Stomach (tissue), 9 donors: ENCODE measurements around the gene NMS. TPM values are rescaled to one million over a fixed set of nuclear protein-coding genes. Genes with fewer than 3 reads are reported as not detected.

ENCODE experiments used
- DNase-seq, 2 donors: peaks; one replicate each; pipeline versions ENCODE4 v3.0.0 to v3.0.0-alpha.2; 2013 to 2019
- H3K27ac ChIP-seq, 5 donors: fragments of 200-600 bp in 4 of 5; sonication (generic) in 4 of 5; one replicate each; pipeline ENCODE4 v1.5.1; 2013 to 2019; ENCODE audit warnings: mild to moderate bottlenecking in 1 of 5, moderate library complexity in 1 of 5
- H3K27me3 ChIP-seq, 3 donors: fragments of 200-600 bp; sonication (generic); one replicate each; pipeline ENCODE4 v1.5.1; 2017 to 2019; ENCODE audit warnings: mixed run types in 1 of 3
- H3K36me3 ChIP-seq, 4 donors: fragments of 200-600 bp; sonication (generic); 1 replicate in 3 of 4; 2 replicates in 1 of 4; pipeline ENCODE4 v1.5.1; 2016 to 2019
- H3K4me1 ChIP-seq, 4 donors: fragments of 200-600 bp; sonication (generic); one replicate each; pipeline ENCODE4 v1.5.1; 2016 to 2019
- H3K4me3 ChIP-seq, 4 donors: fragments of 200-600 bp; sonication (generic) in 3 of 4; one replicate each; pipeline ENCODE4 v1.5.1; 2016 to 2019; ENCODE audit warnings: mild to moderate bottlenecking in 1 of 4
- H3K9me3 ChIP-seq, 4 donors: fragments of 200-600 bp; sonication (generic); one replicate each; pipeline ENCODE4 v1.5.1; 2016 to 2019
- CTCF ChIP-seq, 7 experiments: fragments of 450-650 bp in 4 of 7; fragments of 200-600 bp in 3 of 7; sonication (generic) in 3 of 7; IDR thresholded peaks; one replicate each; pipeline ENCODE4 v1.5.1; 2016 to 2019; ENCODE audit warnings: antibody characterized with exemption in 7 of 7, control low read depth in 2 of 7, mild to moderate bottlenecking in 1 of 7
- EP300 ChIP-seq: sonication (generic); formaldehyde crosslinking; IDR thresholded peaks from one replicate; pipeline ENCODE4 v1.6.1; 2017; ENCODE audit warnings: antibody characterized with exemption
- POLR2A ChIP-seq, 4 donors: fragments of 450-650 bp; IDR thresholded peaks; one replicate each; pipeline ENCODE4 v1.6.1; 2016; ENCODE audit warnings: antibody characterized with exemption in 4 of 4, control low read depth in 2 of 4, mild to moderate bottlenecking in 1 of 4, moderate library complexity in 1 of 4
- POLR2AphosphoS5 ChIP-seq, 3 donors: sonication (generic); formaldehyde crosslinking; IDR thresholded peaks; one replicate each; pipeline ENCODE4 v1.6.1; 2016; ENCODE audit warnings: antibody characterized with exemption in 3 of 3
- WGBS, 5 donors: extraction: QIAGEN DNeasy Blood & Tissue Kit in 3 of 5; methylation state at CpG; one replicate each; pipeline versions ENCODE4 v1.1.5 to v1.1.7; 2013 to 2018; 5-methylcytosine and 5-hydroxymethylcytosine counted together
- intact Hi-C: fragments of 100-400 bp; cut with DNase I; formaldehyde crosslinking; loops from one replicate; pipeline ENCODE4 v1.15.1; 2023; ENCODE audit warnings: low total_unique reads
- polyA plus RNA-seq, 3 donors: library from polyadenylated mRNA; stranded (reverse); fragments of 200-250 nt; gene quantifications; one replicate each; pipeline ENCODE4 v1.2.3, GENCODE V29; 2013
- total RNA-seq, 5 donors: library from RNA; depleted of rRNA; stranded (reverse); fragments of >200 nt; gene quantifications; one replicate each; pipeline versions ENCODE4 v1.1.0 to v1.2.3, GENCODE V29; 2014 to 2016
- donor health status: healthy with polysubstance abuse.
- donor health status: Bipolar disorder and iron deficiency.
- donor health status: healthy.

Gene NMS
- total and polyA plus RNA-seq, 8 donors: not detected

- H3K27me3 ChIP-seq: no peaks in the 10 kb centered on the region
- WGBS, 5 donors: 61 to 72% (median 67%) methylated on average over 6 to 7 of the region's 7 CpGs
- intact Hi-C loops: no loop called here
Measured at GRCh38 chr2:100527440-100528015, 57.2 kb downstream of the NMS start.

GRCh38 chr2:100529176-100529575 is 58.9 kb downstream of the NMS start:
- H3K27me3 ChIP-seq: no peaks in the 10 kb centered on the region
- 89 to 94% (median 92%) methylated on average over 8 of the region's 8 CpGs for WGBS, 5 donors
- H3K4me1 ChIP-seq: no peaks in the 10 kb centered on the region
- H3K36me3 ChIP-seq: no peaks in the 10 kb centered on the region
- no peak for DNase-seq
- H3K27ac ChIP-seq: no peak overlapping the region
- peaks cover 0 to 6% (median 0%) of the 10 kb centered on the region in 4 donors for H3K9me3 ChIP-seq
- no peak overlapping the region for H3K4me3 ChIP-seq
- intact Hi-C loops: no loop called here
- TF ChIP-seq CTCF (IDR thresholded peaks at IDR 0.05) (no peak), EP300 (no peak), POLR2AphosphoS5 (IDR thresholded peaks at IDR 0.05) (no peak), POLR2A (IDR thresholded peaks at IDR 0.05) (no peak)

More at GRCh38 chr2:100527440-100528015, 57.2 kb downstream of the NMS start:
- Histone ChIP-seq H3K4me3 (no peak overlapping the region), H3K27ac (no peak overlapping the region), H3K9me3 (no peaks in the 10 kb centered on the region), H3K4me1 (no peaks in the 10 kb centered on the region), H3K36me3 (no peaks in the 10 kb centered on the region)
- no peak for TF ChIP-seq POLR2AphosphoS5 (IDR thresholded peaks at IDR 0.05)
- TF ChIP-seq POLR2A (IDR thresholded peaks at IDR 0.05): no peak
- no peak for TF ChIP-seq EP300
- no peak for TF ChIP-seq CTCF (IDR thresholded peaks at IDR 0.05)
- DNase-seq: no peak

- Histone ChIP-seq H3K4me3 (no peak overlapping the region), H3K36me3 (no peaks in the 10 kb centered on the region), H3K27ac (no peak overlapping the region), H3K4me1 (no peaks in the 10 kb centered on the region), H3K9me3 (peaks cover 0 to 6% (median 0%) of the 10 kb centered on the region in 4 donors), H3K27me3 (no peaks in the 10 kb centered on the region)
- no peak for DNase-seq
- TF ChIP-seq CTCF (IDR thresholded peaks at IDR 0.05) (no peak), EP300 (no peak), POLR2AphosphoS5 (IDR thresholded peaks at IDR 0.05) (no peak), POLR2A (IDR thresholded peaks at IDR 0.05) (no peak)
- 69 to 77% (median 76%) methylated on average over 6 of the region's 6 CpGs for WGBS, 5 donors
- intact Hi-C loops: no loop called here
Measured at GRCh38 chr2:100529900-100530299, 59.6 kb downstream of the NMS start.

Other genes with a start within 250 kb of the NMS start
- gene LONRF2, start 148.0 kb upstream of the NMS start, total RNA-seq: 10 to 100 TPM in 3 of 5 donors, 1 to 10 TPM in 2; 2.9 to 32.1 (median 15.4) TPM
- gene LONRF2, start 148.0 kb upstream of the NMS start, polyA plus RNA-seq: under 1 TPM; 0.31 to 0.95 (median 0.62) TPM
- 10 to 100 TPM in 1 of 5 donors, 1 to 10 TPM in 2, not detected in 2; 4.0 to 67.1 (median 8.1) TPM for gene CHST10, start 52.8 kb upstream of the NMS start, total RNA-seq
- gene CHST10, start 52.8 kb upstream of the NMS start, polyA plus RNA-seq: 1 to 10 TPM; 2.4 to 3.0 (median 2.9) TPM
- 10 to 100 TPM in 3 of 5 donors, 1 to 10 TPM in 1, not detected in 1; 7.2 to 32.2 (median 12.5) TPM for gene PDCL3, start 92.5 kb downstream of the NMS start, total RNA-seq
- 10 to 100 TPM; 21.3 to 29.5 (median 23.7) TPM for gene PDCL3, start 92.5 kb downstream of the NMS start, polyA plus RNA-seq